ENCODE measurements around the gene PPP2R3B. TPM values are rescaled to one million over a fixed set of nuclear protein-coding genes. Genes with fewer than 3 reads are reported as not detected.

Gene PPP2R3B
- total and polyA plus RNA-seq, 2 of the 13 experiments (the other 11 are each of a cell fraction or from before 2014, with no cell fraction given), result 17.0 to 21.4 TPM

DNA sequence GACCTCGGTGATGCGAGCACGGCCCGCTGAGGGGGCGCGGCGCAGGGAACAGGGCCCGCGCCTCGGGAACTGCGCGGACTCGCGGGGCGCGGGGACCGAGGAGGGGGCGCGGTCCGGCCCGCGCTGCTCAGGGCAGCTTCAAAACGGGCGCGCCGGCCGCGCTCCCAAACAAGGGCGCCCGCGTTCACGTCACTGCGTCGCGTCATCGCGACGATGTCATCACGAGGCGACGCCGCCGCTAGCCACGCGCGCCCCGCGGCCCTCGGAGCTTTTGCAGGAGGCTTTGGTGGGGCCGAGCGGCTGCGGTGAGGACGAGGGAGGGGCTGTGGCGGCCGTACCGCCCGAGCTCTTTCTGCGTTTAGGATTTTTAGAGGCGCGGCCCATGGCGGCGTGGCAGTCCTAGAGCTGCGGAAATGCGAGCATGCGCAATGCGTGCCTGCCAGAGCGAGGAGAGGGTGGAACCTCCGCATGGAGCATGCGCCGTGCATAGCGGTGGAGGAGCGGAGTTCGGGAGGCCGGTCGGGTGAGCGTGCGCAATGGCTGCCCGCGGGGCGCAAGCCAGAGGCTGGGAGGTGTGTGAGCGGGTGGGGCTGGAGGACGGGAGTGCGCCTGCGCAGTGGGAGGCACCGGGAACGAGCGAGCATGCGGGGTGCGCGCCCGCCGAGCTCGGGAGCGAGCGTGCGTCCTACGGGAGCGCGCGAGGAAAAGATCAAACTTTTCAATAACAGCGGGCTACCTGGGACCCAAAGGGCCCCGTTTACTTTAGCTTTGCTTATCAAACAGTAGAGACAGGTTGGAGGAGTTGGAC lies at the start of gene PPP2R3B (continued):
- TF ChIP-seq, protein P1, sequence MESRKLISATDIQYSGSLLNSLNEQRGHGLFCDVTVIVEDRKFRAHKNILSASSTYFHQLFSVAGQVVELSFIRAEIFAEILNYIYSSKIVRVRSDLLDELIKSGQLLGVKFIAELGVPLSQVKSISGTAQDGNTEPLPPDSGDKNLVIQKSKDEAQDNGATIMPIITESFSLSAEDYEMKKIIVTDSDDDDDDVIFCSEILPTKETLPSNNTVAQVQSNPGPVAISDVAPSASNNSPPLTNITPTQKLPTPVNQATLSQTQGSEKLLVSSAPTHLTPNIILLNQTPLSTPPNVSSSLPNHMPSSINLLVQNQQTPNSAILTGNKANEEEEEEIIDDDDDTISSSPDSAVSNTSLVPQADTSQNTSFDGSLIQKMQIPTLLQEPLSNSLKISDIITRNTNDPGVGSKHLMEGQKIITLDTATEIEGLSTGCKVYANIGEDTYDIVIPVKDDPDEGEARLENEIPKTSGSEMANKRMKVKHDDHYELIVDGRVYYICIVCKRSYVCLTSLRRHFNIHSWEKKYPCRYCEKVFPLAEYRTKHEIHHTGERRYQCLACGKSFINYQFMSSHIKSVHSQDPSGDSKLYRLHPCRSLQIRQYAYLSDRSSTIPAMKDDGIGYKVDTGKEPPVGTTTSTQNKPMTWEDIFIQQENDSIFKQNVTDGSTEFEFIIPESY (CRISPR knock-in tag; IDR thresholded peaks at IDR 0.05), result peak; percentile 30; the same call in 1 of the 2 replicates
- no peak for TF ChIP-seq RCOR2 (CRISPR knock-in tag; IDR thresholded peaks at IDR 0.05)
- TF ChIP-seq RAD21 (CRISPR knock-in tag; IDR thresholded peaks at IDR 0.05), result 0 out of 2 replicates have a peak, but pooled peaks have one; percentile 10
- TF ChIP-seq HOXA5 (CRISPR knock-in tag; IDR thresholded peaks at IDR 0.05), result peak; percentile 69
- no peak for TF ChIP-seq NONO (IDR thresholded peaks at IDR 0.05)
- TF ChIP-seq NONO (CRISPR knock-in tag; conservative IDR thresholded peaks at IDR 0.05), result peak; percentile 81
- TF ChIP-seq, protein P2, sequence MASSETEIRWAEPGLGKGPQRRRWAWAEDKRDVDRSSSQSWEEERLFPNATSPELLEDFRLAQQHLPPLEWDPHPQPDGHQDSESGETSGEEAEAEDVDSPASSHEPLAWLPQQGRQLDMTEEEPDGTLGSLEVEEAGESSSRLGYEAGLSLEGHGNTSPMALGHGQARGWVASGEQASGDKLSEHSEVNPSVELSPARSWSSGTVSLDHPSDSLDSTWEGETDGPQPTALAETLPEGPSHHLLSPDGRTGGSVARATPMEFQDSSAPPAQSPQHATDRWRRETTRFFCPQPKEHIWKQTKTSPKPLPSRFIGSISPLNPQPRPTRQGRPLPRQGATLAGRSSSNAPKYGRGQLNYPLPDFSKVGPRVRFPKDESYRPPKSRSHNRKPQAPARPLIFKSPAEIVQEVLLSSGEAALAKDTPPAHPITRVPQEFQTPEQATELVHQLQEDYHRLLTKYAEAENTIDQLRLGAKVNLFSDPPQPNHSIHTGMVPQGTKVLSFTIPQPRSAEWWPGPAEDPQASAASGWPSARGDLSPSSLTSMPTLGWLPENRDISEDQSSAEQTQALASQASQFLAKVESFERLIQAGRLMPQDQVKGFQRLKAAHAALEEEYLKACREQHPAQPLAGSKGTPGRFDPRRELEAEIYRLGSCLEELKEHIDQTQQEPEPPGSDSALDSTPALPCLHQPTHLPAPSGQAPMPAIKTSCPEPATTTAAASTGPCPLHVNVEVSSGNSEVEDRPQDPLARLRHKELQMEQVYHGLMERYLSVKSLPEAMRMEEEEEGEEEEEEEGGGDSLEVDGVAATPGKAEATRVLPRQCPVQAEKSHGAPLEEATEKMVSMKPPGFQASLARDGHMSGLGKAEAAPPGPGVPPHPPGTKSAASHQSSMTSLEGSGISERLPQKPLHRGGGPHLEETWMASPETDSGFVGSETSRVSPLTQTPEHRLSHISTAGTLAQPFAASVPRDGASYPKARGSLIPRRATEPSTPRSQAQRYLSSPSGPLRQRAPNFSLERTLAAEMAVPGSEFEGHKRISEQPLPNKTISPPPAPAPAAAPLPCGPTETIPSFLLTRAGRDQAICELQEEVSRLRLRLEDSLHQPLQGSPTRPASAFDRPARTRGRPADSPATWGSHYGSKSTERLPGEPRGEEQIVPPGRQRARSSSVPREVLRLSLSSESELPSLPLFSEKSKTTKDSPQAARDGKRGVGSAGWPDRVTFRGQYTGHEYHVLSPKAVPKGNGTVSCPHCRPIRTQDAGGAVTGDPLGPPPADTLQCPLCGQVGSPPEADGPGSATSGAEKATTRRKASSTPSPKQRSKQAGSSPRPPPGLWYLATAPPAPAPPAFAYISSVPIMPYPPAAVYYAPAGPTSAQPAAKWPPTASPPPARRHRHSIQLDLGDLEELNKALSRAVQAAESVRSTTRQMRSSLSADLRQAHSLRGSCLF (CRISPR knock-in tag; IDR thresholded peaks at IDR 0.05; ENCODE audit: borderline replicate concordance), result no peak
- peak; percentile 88; the same call in 1 of the 2 replicates for TF ChIP-seq CBFB (CRISPR knock-in tag; IDR thresholded peaks at IDR 0.05)
- TF ChIP-seq PHF20 (CRISPR knock-in tag; IDR thresholded peaks at IDR 0.05), result peak; percentile 96
- peak; percentile 73; the same call in 1 of the 2 replicates for TF ChIP-seq FOXO1 (CRISPR knock-in tag; IDR thresholded peaks at IDR 0.05)
- TF ChIP-seq CBX1 (IDR thresholded peaks at IDR 0.05; ENCODE audit: low read depth), result no peak
- TF ChIP-seq EED (CRISPR knock-in tag; IDR thresholded peaks at IDR 0.05), result peak; percentile 88
- TF ChIP-seq, protein P3, sequence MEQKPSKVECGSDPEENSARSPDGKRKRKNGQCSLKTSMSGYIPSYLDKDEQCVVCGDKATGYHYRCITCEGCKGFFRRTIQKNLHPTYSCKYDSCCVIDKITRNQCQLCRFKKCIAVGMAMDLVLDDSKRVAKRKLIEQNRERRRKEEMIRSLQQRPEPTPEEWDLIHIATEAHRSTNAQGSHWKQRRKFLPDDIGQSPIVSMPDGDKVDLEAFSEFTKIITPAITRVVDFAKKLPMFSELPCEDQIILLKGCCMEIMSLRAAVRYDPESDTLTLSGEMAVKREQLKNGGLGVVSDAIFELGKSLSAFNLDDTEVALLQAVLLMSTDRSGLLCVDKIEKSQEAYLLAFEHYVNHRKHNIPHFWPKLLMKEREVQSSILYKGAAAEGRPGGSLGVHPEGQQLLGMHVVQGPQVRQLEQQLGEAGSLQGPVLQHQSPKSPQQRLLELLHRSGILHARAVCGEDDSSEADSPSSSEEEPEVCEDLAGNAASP (CRISPR knock-in tag; IDR thresholded peaks at IDR 0.05; ENCODE audit: borderline replicate concordance), result peak; percentile 70; the same call in 1 of the 2 replicates
- no peak for TF ChIP-seq MYNN (CRISPR knock-in tag; IDR thresholded peaks at IDR 0.05; ENCODE audit: low read depth)
- TF ChIP-seq, protein P4, sequence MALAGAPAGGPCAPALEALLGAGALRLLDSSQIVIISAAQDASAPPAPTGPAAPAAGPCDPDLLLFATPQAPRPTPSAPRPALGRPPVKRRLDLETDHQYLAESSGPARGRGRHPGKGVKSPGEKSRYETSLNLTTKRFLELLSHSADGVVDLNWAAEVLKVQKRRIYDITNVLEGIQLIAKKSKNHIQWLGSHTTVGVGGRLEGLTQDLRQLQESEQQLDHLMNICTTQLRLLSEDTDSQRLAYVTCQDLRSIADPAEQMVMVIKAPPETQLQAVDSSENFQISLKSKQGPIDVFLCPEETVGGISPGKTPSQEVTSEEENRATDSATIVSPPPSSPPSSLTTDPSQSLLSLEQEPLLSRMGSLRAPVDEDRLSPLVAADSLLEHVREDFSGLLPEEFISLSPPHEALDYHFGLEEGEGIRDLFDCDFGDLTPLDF (CRISPR knock-in tag; IDR thresholded peaks at IDR 0.05), result peak; percentile 89
- TF ChIP-seq FOXK2 (IDR thresholded peaks at IDR 0.05), result no peak
- peak; percentile 100 for TF ChIP-seq PHF8 (CRISPR knock-in tag; IDR thresholded peaks at IDR 0.05)
- TF ChIP-seq NFE2 (CRISPR knock-in tag; IDR thresholded peaks at IDR 0.05), result no peak
- no peak for TF ChIP-seq SCMH1 (CRISPR knock-in tag; IDR thresholded peaks at IDR 0.05; ENCODE audit: borderline replicate concordance)
- TF ChIP-seq, protein P5, sequence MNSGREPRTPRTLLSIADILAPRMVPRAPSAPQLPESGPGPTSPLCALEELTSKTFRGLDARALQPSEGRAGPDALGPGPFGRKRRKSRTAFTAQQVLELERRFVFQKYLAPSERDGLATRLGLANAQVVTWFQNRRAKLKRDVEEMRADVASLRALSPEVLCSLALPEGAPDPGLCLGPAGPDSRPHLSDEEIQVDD (CRISPR knock-in tag; IDR thresholded peaks at IDR 0.05; ENCODE audit: borderline replicate concordance), result 0 out of 2 replicates have a peak, but pooled peaks have one; percentile 56

Data from HepG2 (cell line).